Neural cell (in vitro differentiated cells): ENCODE measurements around the gene RAET1G.
"Not testable (repeated sequence)": the region's sequence is repeated elsewhere in the genome, so short reads cannot be mapped to it uniquely, and the experiment has no call there.

ENCODE experiments used
- CTCF ChIP-seq: fragments of 450-650 bp; IDR thresholded peaks from 2 replicates; pipeline ENCODE4 v1.5.1; 2014; ENCODE audit warnings: antibody characterized with exemption, mild to moderate bottlenecking, moderate library complexity; ENCODE audit not compliant: poor library complexity, severe bottlenecking
- EP300 ChIP-seq: fragments of 450-650 bp; conservative IDR thresholded peaks from 2 replicates; pipeline ENCODE4 v1.6.1; 2014; ENCODE audit warnings: antibody characterized with exemption, mild to moderate bottlenecking, moderate library complexity; ENCODE audit not compliant: poor library complexity, severe bottlenecking
- EZH2 ChIP-seq: fragments of 200-600, 300-800 bp; shearing (Covaris generic), sonication (generic); IDR thresholded peaks from 2 replicates; pipeline ENCODE4 v1.6.1; 2014; ENCODE audit warnings: antibody characterized with exemption, low read length, borderline replicate concordance, mild to moderate bottlenecking; ENCODE audit not compliant: insufficient read depth, poor library complexity, severe bottlenecking
- MXI1 ChIP-seq: fragments of 450-650 bp; conservative IDR thresholded peaks from 2 replicates; pipeline ENCODE4 v1.6.1; 2014; ENCODE audit warnings: antibody characterized with exemption, mild to moderate bottlenecking; ENCODE audit not compliant: poor library complexity, severe bottlenecking
- POLR2AphosphoS5 ChIP-seq: IDR thresholded peaks from 2 replicates; pipeline ENCODE4 v1.6.1; 2012
- RAD21 ChIP-seq: fragments of 450-650 bp; conservative IDR thresholded peaks from 2 replicates; pipeline ENCODE4 v1.6.1; 2014; ENCODE audit warnings: antibody characterized with exemption, mild to moderate bottlenecking, moderate library complexity
- REST ChIP-seq: IDR thresholded peaks from 2 replicates; pipeline ENCODE4 v1.6.1; 2012; ENCODE audit warnings: borderline replicate concordance
- SMC3 ChIP-seq: fragments of 450-650 bp; conservative IDR thresholded peaks from 2 replicates; pipeline ENCODE4 v1.6.1; 2014; ENCODE audit warnings: antibody characterized with exemption, mild to moderate bottlenecking, moderate library complexity; ENCODE audit not compliant: poor library complexity
- TAF1 ChIP-seq: IDR thresholded peaks from 2 replicates; pipeline ENCODE4 v1.6.1; 2012; ENCODE audit warnings: low read depth

GRCh38 chr6:149959806-149960205 is 36.9 kb upstream of the RAET1G start:
- TF ChIP-seq CTCF, POLR2AphosphoS5, EP300, SMC3, EZH2, MXI1, TAF1, REST, RAD21: not testable (repeated sequence)
